ENCODE measurements around the gene SH3GL2. TPM values are rescaled to one million over a fixed set of nuclear protein-coding genes. Genes with fewer than 3 reads are reported as not detected.

The SH3GL2 gene
- polyA plus RNA-seq, 3 donors = not detected

DNA sequence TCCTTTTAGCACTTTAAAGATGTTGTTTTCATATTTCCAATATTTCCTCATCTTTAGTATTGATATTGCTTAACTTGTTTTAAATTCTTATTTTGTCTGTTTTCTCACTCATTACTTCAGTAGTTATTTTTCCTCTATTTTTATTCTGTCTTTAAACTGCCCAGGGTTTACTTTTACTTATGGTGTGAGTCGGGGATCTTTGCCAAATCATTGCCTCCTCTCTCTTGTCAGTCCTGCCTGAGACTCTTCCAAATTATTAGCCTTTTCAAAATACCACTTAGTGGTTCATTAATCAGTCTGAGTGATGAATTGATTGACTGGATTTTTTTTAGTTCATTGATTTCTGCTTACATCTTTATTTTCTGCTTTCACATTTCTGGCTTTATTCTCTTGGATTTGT is 72.9 kb downstream of the SH3GL2 start:
- H3K9me3 Mint-ChIP-seq = peaks cover 0 to 3% (median 0%) of the 10 kb centered on the region in 7 donors
- no CpG with 5 or more reads among the region's 1 CpG for WGBS (ENCODE audit: insufficient coverage)
- no peaks in the 10 kb centered on the region for H3K27me3 ChIP-seq (ENCODE audit: control insufficient read depth in 2 of 2, insufficient read depth in 2 of 2, low read length in 2 of 2)

DNA sequence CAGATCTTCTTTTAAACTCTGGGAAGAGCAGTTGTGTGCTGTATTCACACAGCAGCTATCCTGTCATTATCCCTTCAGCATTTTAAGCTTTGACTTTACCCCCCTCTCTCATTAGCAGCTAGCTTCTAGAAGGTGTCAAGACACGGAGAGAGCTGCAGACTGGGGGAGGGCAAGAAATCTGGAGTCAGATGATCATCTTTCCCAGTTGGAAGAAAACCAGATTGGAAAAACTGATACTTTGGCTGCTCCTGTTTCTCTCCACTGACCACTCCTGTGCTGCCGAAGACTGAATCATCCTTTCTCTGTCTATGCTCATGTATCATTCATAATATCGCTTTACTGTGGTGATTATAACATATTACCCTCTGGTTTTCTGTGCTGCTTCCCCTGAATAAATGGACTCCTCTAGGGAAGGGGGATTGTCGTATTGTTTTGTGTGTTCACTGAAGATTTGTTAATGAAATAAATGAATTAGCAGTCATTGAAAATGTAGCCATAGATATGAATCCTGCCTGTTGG is 75.1 kb downstream of the SH3GL2 start:
- no peak for DNase-seq
- H3K27ac ChIP-seq (ENCODE audit: low read depth in 1 of 2, low read length in 2 of 2) = no peak overlapping the region
- no peak overlapping the region for H3K9ac ChIP-seq (ENCODE audit: insufficient read depth, low read length, poor library complexity, severe bottlenecking)
- H3K27me3 ChIP-seq (ENCODE audit: control insufficient read depth in 2 of 2, insufficient read depth in 2 of 2, low read length in 2 of 2) = no peaks in the 10 kb centered on the region
- H3K4me3 Mint-ChIP-seq = no peak overlapping the region
- H3K4me1 ChIP-seq (ENCODE audit: control insufficient read depth in 1 of 2, insufficient read depth in 2 of 2, low read length in 2 of 2) = no peaks in the 10 kb centered on the region
- H2AFZ ChIP-seq (ENCODE audit: insufficient read depth, low read depth, low read length, poor library complexity, severe bottlenecking) = no peak overlapping the region
- H3K79me2 ChIP-seq (ENCODE audit: insufficient read depth, low read length) = no peaks in the 10 kb centered on the region
- no peaks in the 10 kb centered on the region for H3K36me3 ChIP-seq (replicated peaks in 1 of 2; ENCODE audit: control insufficient read depth in 1 of 2, insufficient read depth in 2 of 2, low read length in 2 of 2)
- intact Hi-C loops (cut with micrococcal nuclease) = no loop called here
- peaks cover 0 to 3% (median 0%) of the 10 kb centered on the region in 7 donors for H3K9me3 Mint-ChIP-seq
- no peak overlapping the region for H3K27ac Mint-ChIP-seq
- H4K20me1 ChIP-seq (ENCODE audit: insufficient read depth, low read length) = no peaks in the 10 kb centered on the region
- H3K9me3 ChIP-seq (replicated peaks in 1 of 2; ENCODE audit: control insufficient read depth in 1 of 2, insufficient read depth in 1 of 2, low read length in 2 of 2) = no peaks in the 10 kb centered on the region
- H3K4me1 Mint-ChIP-seq = no peaks in the 10 kb centered on the region
- H3K36me3 Mint-ChIP-seq = no peaks in the 10 kb centered on the region
- 50% methylated on average over 2 of the region's 4 CpGs for WGBS (ENCODE audit: insufficient coverage)
- no peak overlapping the region for H3K4me2 ChIP-seq (replicated peaks; ENCODE audit: extremely low read depth, low read length, poor library complexity, severe bottlenecking)
- H3K27me3 Mint-ChIP-seq (ENCODE audit: low read depth in 3 of 3) = peaks cover 0 to 1% (median 0%) of the 10 kb centered on the region in 3 donors
- no peak overlapping the region for H3K4me3 ChIP-seq (replicated peaks in 1 of 3; ENCODE audit: low read depth in 2 of 3, low read length in 3 of 3)
- TF ChIP-seq, protein P1, sequence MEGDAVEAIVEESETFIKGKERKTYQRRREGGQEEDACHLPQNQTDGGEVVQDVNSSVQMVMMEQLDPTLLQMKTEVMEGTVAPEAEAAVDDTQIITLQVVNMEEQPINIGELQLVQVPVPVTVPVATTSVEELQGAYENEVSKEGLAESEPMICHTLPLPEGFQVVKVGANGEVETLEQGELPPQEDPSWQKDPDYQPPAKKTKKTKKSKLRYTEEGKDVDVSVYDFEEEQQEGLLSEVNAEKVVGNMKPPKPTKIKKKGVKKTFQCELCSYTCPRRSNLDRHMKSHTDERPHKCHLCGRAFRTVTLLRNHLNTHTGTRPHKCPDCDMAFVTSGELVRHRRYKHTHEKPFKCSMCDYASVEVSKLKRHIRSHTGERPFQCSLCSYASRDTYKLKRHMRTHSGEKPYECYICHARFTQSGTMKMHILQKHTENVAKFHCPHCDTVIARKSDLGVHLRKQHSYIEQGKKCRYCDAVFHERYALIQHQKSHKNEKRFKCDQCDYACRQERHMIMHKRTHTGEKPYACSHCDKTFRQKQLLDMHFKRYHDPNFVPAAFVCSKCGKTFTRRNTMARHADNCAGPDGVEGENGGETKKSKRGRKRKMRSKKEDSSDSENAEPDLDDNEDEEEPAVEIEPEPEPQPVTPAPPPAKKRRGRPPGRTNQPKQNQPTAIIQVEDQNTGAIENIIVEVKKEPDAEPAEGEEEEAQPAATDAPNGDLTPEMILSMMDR (IDR thresholded peaks at IDR 0.05) = no peak

More for the DNA sequence above, 72.9 kb downstream of the SH3GL2 start:
- Histone ChIP-seq H4K20me1 (ENCODE audit: insufficient read depth, low read length) (no peaks in the 10 kb centered on the region), H3K79me2 (ENCODE audit: insufficient read depth, low read length) (no peaks in the 10 kb centered on the region), H3K27ac (ENCODE audit: low read depth in 1 of 2, low read length in 2 of 2) (no peak overlapping the region), H2AFZ (ENCODE audit: insufficient read depth, low read depth, low read length, poor library complexity, severe bottlenecking) (no peak overlapping the region), H3K9me3 (replicated peaks in 1 of 2; ENCODE audit: control insufficient read depth in 1 of 2, insufficient read depth in 1 of 2, low read length in 2 of 2) (no peaks in the 10 kb centered on the region), H3K4me3 (replicated peaks in 1 of 3; ENCODE audit: low read depth in 2 of 3, low read length in 3 of 3) (no peak overlapping the region), H3K4me2 (replicated peaks; ENCODE audit: extremely low read depth, low read length, poor library complexity, severe bottlenecking) (no peak overlapping the region), H3K36me3 (replicated peaks in 1 of 2; ENCODE audit: control insufficient read depth in 1 of 2, insufficient read depth in 2 of 2, low read length in 2 of 2) (no peaks in the 10 kb centered on the region), H3K4me1 (ENCODE audit: control insufficient read depth in 1 of 2, insufficient read depth in 2 of 2, low read length in 2 of 2) (no peaks in the 10 kb centered on the region), H3K9ac (ENCODE audit: insufficient read depth, low read length, poor library complexity, severe bottlenecking) (no peak overlapping the region)
- TF ChIP-seq, protein P1 (IDR thresholded peaks at IDR 0.05) = no peak
- Mint-ChIP-seq H3K27ac (no peak overlapping the region), H3K4me1 (no peaks in the 10 kb centered on the region), H3K36me3 (no peaks in the 10 kb centered on the region), H3K27me3 (ENCODE audit: low read depth in 3 of 3) (peaks cover 0 to 1% (median 0%) of the 10 kb centered on the region in 3 donors), H3K4me3 (no peak overlapping the region)
- no peak for DNase-seq
- intact Hi-C loops (cut with micrococcal nuclease) = no loop called here
